GOT3 (cell line): Measurements from ENCODE around the gene TRMT61A.
"Not testable (repeated sequence)": the region's sequence is repeated elsewhere in the genome, so short reads cannot be mapped to it uniquely, and the experiment has no call there.

Experiments
- DNase-seq: peaks from one replicate; lab custom pipeline; 2025; ENCODE audit warnings: mixed read lengths; lab: John Stamatoyannopoulos, UW

TRMT61A gene

GRCh38 chr14:103509864-103510723, 18.9 kb upstream of the TRMT61A start:
- no peak for DNase-seq

- no peak for DNase-seq
Measured at GRCh38 chr14:103510724-103511693, 18.0 kb upstream of the TRMT61A start.

- DNase-seq, result not testable (repeated sequence)
Measured at GRCh38 chr14:103512180-103512579, 16.8 kb upstream of the TRMT61A start.

- DNase-seq, result no peak
Measured at GRCh38 chr14:103512701-103513611, 16.0 kb upstream of the TRMT61A start.

GRCh38 chr14:103514596-103515421, 14.2 kb upstream of the TRMT61A start:
- DNase-seq, result no peak

GRCh38 chr14:103516426-103517173, 12.4 kb upstream of the TRMT61A start:
- no peak for DNase-seq

GRCh38 chr14:103517174-103517566, 11.8 kb upstream of the TRMT61A start:
- DNase-seq, result no peak

GRCh38 chr14:103517721-103518421, 11.1 kb upstream of the TRMT61A start:
- no peak for DNase-seq

GRCh38 chr14:103518422-103519042, 10.5 kb upstream of the TRMT61A start:
- no peak for DNase-seq

GRCh38 chr14:103519043-103519836, 9.8 kb upstream of the TRMT61A start:
- DNase-seq, result no peak

GRCh38 chr14:103519837-103520212, 9.2 kb upstream of the TRMT61A start:
- no peak for DNase-seq

GRCh38 chr14:103520269-103520656, 8.7 kb upstream of the TRMT61A start:
- no peak for DNase-seq

- peak; percentile 8 for DNase-seq
Measured at GRCh38 chr14:103520657-103521437, 8.1 kb upstream of the TRMT61A start.

- DNase-seq, result no peak
Measured at GRCh38 chr14:103521438-103521950, 7.5 kb upstream of the TRMT61A start.

- no peak for DNase-seq
Measured at GRCh38 chr14:103521951-103522563, 6.9 kb upstream of the TRMT61A start.
